Measurements from ENCODE around the gene CEP95.
A peak's percentile ranks its signal among the peaks of the same experiment; 100 is the strongest.
"Not testable (repeated sequence)": the region's sequence is repeated elsewhere in the genome, so short reads cannot be mapped to it uniquely, and the experiment has no call there.

CEP95 gene

GRCh38 chr17:64506576-64507412 is at the start of gene CEP95:
Gene CEP95, plus strand, starts transcription at chr17:64506977. Its CDS starts 121 bp downstream, at chr17:64507098.
- DNase-seq (ENCODE audit: low spot score), result peak; percentile 87

GRCh38 chr17:64457156-64457555 is 49.6 kb upstream of the CEP95 start:
- DNase-seq (ENCODE audit: low spot score), result no peak

DNA sequence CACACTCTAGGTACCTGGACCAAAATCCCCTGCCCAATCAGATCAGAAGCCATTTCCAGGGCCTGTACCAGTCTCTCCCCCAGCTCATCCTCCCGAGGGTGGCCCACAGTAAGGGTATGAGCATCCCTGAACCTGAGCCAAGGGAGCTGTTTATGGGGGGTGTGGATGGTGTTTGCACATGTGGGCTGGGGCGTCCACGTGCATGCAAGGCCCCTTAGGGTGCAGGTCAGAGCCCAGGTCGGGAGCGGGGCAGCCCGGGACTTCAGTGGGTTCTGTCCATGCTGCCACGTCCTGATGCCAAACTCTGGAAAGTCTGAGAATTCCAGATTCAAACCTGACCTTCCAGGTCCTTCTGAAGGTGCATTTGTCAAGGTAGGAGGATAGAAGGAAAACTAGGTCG is 48.0 kb upstream of the CEP95 start:
- DNase-seq (ENCODE audit: low spot score), result no peak

DNA sequence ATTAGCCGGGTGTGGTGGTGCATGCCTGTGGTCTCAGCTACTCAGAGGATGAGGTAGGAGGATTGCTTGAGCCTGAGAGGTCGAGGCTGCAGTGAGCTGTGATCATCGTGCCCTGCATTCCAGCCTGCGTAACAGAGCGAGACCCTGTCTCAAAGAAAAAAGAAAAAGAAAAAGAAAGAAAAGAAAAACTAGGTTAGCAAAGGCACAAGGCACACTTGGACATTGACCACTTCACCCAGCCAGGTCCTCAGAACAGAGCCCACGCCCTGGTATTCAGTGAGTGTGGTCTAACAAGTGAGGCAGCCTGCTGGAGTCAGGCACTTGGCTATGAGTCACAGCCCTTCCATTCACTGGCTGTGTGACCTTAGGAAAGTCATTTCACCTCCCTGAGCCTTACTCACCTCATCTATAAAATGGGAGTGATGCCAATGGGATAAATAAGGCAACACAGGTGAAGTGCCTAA is 47.5 kb upstream of the CEP95 start:
- no peak for DNase-seq (ENCODE audit: low spot score)

GRCh38 chr17:64459818-64460217 is 47.0 kb upstream of the CEP95 start:
- not testable (repeated sequence) for DNase-seq (ENCODE audit: low spot score)

GRCh38 chr17:64460955-64461354 is 45.8 kb upstream of the CEP95 start:
- no peak for DNase-seq (ENCODE audit: low spot score)

- no peak for DNase-seq (ENCODE audit: low spot score)
Observed at GRCh38 chr17:64461788-64462187, 45.0 kb upstream of the CEP95 start.

DNA sequence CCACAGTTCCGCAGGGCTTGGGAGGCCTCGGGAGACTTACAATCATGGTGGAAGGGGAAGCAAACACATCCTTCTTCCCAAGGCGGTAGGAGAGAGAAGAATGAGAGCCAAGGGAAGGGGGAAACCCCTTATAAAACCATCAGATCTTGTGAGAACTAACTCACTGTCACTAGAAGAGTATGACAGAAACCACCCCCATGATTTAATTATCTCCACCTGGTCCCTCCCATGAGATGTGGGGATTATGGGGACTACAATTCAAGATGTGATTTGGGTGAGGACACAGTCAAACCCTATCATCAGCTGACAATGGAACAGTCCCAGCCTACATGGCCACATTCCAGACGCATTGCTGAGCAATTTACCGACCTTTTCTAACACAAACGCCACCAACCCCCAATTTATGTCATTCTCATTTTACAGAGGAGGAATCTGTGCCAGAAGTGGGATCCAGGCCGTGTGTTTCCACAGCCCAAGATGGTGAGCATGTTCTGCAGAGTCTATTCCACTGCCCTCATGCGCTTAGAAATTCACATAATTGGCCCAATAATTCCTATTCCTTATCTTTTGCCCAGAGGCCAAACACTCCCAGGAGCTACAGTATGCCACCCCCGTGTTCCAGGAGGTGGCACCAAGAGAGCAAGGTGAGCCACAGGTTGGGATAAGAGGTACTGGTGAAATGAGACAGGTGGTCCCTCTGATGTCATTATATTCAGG is 40.6 kb upstream of the CEP95 start:
- DNase-seq (ENCODE audit: low spot score), result no peak

DNA sequence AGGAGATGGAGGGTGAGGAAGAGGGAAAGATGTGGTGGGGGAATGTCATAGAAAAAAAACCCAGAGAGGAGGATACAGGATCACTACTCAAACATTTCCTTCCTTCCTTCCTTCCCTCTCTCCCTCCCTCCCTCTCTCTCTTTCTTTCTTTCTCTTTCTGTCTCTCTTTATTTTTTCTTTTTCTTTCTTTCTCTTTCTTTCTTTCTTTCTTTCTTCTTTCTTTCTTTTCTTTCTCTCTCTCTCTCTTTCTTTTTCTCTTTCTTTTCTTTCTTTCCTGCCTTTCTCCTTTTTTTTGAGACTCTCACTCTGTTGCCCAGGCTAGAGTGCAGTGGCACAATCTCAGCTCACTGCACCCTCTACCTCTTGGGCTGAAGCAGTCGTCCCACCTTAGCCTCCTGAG is 39.9 kb upstream of the CEP95 start:
- not testable (repeated sequence) for DNase-seq (ENCODE audit: low spot score)

DNA sequence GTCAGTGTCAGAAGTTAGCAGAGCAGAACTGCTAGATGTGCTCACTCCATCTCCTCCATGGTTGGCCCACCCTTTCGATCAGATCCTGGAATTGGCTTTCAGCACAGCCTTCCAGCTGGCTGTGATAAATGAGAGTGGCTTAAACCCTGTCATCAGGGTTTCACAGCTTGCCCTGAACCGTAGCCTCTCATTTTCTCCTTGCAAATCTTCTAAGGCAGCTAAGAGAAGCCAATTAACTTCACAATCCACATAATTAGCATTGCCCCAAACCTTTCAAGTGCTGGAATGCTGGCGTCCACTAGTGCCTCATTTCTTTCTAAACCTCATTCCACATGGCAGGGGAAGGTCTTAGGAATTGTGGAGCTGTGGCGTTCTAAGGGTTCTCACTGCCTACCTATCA is 36.2 kb upstream of the CEP95 start:
- no peak for DNase-seq (ENCODE audit: low spot score)

GRCh38 chr17:64471440-64471839 is 35.3 kb upstream of the CEP95 start:
- DNase-seq (ENCODE audit: low spot score), result no peak

DNA sequence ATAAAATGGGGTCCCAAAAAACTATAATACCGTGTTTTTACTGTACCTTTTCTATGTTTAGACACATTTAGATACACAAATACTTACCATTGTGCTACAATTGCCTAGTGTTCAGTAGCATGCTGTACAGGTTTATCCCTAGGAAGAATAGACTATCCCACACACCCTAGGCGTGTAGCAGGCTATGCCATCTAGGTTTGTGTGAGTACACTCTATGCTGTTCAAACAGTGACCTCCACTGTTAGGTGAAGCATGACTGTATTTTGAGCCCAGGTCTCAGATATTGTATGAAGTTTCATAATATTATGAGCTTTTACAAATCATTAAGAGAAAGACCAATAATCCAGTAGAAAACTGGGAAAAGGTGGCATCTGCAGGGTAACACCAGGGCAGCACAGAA is 34.2 kb upstream of the CEP95 start:
- no peak for DNase-seq (ENCODE audit: low spot score)

- no peak for DNase-seq (ENCODE audit: low spot score)
Observed at GRCh38 chr17:64477849-64478248, 28.9 kb upstream of the CEP95 start.

DNA sequence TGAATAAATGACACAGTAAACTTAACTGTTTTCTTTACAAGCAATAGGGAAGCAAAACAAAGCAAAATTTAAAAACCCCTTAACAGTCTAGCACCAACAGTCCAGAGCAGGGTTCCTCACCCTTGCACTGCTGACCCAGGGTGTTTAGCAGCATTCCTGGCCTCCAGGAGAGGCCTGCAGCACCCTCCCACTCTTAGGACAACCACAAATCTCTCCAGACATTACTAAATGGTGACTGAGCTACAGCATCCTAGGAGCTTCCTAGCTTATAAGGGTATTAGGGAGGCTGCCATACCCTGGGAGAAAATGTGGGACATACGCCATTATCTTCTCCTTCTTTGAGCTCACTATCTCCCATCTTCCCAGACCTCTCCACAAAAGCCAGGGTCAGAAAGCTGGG is 25.8 kb upstream of the CEP95 start:
- no peak for DNase-seq (ENCODE audit: low spot score)

- DNase-seq (ENCODE audit: low spot score), result no peak
Observed at GRCh38 chr17:64484380-64484779, 22.4 kb upstream of the CEP95 start.

GRCh38 chr17:64488301-64488700 is 18.5 kb upstream of the CEP95 start:
- no peak for DNase-seq (ENCODE audit: low spot score)

DNA sequence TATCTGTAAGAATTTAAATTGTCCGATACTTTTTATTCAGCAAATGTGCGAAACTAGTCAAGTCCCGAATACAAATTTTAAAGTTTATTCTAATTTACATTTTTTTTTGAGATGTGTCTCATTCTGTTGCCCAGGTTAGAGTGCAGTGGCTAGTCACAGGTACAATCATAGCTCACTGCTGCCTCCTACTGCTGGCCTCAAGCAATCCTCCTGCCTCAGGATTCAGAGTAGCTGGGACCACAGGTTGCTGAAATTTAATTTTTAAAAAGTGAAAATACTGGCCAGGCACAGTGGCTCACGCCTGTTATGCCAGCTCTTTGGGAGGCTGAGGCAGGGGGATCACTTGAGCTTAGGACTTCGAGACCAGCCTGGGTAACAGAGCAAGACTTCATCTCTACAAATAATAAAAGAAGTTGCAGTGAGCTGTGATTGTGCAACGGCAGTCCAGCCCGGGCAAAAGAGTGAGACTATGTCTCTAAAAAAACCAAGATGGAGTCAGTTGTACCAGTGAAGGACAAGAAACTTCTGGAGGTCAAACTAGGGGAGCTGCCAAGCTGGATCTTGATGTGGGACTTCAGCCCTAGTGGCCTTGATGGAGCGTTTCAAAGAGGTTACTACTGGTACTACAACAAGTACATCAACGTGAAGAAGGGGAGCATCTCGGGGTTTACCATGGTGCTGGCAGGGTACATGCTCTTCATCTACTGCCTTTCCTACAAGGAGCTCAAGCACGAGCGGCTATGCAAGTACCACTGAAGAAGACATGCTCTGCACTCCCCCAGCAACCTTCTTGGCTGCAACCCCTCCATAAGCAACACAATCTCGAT is 15.5 kb upstream of the CEP95 start:
- DNase-seq (ENCODE audit: low spot score), result no peak

GRCh38 chr17:64491994-64492393 is 14.8 kb upstream of the CEP95 start:
- DNase-seq (ENCODE audit: low spot score), result no peak

DNA sequence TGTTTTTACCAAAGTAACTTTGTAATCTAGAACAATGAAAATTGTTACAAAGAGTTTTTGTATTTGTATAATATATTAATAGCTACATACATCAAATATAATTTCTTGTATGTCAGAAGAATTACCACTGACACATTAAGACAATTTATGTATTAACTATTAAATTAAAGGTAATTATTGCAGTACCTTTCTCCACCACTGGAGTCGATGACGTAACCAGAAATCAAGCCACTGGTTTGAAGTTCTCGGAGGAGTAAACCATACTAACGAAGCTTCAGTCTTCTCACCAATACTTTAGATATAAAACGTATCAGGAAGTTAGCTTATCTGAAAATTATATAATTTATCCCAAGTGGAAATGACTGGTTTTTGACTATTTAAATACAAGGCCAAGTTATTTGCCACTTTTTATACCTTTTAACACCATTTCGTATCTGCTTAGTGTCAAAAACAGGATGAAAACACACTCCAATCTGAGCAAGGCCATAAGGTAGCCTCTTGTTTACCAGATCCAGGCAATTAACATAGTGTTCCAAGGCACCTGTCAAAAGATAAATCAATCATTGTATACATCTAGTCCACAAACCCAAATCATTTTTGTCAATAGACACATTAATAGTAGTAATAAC is 14.2 kb upstream of the CEP95 start:
- DNase-seq (ENCODE audit: low spot score), result no peak

GRCh38 chr17:64494121-64494520 is 12.7 kb upstream of the CEP95 start:
- DNase-seq (ENCODE audit: low spot score), result no peak

GRCh38 chr17:64495300-64495699 is 11.5 kb upstream of the CEP95 start:
- DNase-seq (ENCODE audit: low spot score), result not testable (repeated sequence)

DNA sequence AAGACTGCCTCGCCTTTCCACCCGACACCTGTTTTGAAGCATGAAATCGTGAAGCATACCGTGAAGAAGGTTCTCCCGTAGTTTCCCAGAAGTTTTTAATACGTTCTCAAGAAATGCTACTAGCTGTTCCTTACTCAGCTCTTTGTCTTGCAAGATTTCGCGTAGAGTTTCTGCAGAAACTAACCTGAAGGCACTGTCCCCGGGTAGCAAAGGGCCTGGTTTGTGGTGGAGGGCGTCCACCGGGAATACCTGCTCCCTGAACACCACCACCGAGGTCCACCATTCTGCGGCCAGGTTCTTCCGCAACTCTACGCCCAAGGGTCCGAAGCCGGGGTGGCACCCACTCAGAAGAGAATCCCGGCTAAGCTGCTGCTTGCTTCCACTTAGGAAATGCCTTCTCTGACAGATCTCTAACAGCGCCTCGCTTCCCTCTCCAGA is 10.4 kb upstream of the CEP95 start:
- no peak for DNase-seq (ENCODE audit: low spot score)

All from HuH-7 (cell line).